Fibroblast of skin of left biceps (primary cell): Measurements from ENCODE around the gene CCNQ.

Experiments used
- DNase-seq, 2 experiments: peaks; one replicate each; pipeline ENCODE4 v3.0.0-alpha.2; 2013; ENCODE audit warnings: low read depth in 2 of 2

Gene CCNQ

DNA sequence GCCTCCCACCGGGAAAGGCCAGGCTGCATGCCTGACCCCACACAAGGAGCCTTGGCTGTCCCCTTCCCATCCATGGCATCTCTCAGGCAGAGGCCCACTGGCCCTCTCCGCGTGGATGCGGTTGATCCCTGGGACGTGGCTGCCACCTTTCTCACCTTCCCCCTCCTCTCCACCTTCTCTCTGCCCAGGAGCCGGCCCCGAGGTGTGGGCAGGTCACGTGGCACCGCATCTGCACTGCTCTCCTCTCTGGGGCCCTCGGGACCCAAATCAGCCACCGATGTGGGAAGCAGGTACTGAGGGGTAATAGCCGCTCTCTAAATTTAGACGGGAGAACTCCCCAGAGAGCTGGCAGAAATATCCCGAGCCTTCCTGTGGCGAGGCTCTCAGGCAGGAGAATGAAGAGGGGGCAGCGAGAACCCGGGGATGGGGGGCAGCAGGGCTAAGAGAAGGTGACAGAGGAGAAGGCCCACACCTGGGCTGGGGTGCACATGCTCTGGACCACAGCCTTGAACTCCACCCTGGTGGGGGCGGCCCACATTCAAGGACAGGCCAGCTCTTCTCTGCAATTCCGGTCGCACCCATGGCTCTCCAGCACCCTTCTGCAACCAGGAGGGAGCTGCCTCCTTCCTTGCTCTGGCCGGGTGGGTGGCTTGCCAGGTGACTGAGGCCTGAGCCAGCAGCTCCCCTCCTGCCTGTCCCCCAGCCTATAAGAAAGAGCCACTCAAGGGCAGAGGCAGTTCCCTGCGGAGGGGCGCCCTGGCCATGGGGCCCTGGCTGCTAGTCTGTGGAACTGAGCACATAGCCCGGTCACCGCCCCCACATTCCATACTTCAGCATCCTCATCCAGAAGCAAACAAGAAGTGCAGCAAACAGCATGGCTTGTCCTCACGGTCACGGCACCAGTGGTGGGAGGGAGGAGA, 38.4 kb upstream of the CCNQ start:
- no peak for DNase-seq

GRCh38 chrX:153636716-153637115, 37.8 kb upstream of the CCNQ start:
- no peak for DNase-seq

- DNase-seq: no peak
These were observed 37.1 kb upstream of the CCNQ start for GRCh38 chrX:153635788-153636668.

DNA sequence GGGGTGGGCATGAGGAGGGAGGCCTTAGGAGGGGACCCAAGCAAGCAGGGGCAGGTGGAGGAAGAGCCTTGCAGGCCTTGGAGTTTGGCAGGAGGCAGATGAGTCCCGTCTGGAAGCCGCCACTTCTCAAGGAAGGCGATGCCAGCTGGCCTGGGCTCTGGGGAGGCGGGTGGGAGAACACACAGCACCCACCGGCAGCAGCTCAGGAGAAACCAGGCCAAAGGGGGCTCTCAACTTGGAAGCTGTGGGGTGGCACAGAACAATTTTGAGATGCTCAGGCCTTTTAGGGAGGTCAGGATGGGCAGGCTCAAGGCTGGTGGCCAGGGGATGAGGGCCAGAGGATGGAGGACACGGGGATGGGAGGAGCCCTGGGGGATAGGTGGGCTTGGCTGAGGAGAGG, 36.4 kb upstream of the CCNQ start:
- DNase-seq: no peak

DNA sequence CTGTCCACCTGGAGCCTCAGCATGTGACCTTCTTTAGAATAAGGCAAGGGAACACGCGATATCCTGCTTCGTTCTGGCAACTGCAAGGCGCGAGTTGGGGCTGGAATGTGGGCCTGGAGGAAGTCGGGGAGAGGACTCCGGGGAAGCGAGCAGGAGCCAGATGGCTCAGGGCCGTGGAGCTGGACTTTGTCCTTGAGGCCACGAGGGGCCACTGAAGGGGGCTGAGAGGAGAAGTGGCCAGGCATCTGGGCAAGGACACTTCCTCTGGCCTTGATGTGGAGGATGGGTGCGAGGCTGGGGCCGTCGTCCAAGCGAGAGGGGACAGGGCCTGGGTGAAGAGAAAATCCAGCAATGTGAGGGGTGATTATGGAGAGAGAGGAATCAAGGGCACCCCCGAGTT, 35.9 kb upstream of the CCNQ start:
- DNase-seq: no peak

DNA sequence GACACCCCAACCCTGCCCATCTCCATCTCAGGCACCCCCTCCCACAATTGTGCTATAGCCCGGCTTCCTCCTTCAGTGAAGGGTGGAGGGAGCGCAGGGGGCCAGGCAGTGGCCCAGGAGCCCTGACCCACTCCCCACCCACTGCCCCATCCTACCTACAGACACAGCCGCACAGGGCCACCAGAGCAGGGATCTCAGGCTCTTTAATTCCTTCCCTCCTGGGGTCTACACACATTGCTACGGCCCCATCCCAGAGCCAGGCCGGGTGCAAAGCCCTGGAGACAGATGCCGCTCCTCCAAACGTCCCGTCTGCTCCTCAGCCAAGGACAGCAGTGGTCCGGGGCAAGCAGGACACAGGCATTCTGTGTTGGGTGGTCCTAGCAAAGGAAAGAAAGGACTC, 35.3 kb upstream of the CCNQ start:
- no peak for DNase-seq

GRCh38 chrX:153633607-153634180, 34.8 kb upstream of the CCNQ start:
- DNase-seq: no peak

- no peak for DNase-seq
These were observed 34.1 kb upstream of the CCNQ start for GRCh38 chrX:153633048-153633447.

DNA sequence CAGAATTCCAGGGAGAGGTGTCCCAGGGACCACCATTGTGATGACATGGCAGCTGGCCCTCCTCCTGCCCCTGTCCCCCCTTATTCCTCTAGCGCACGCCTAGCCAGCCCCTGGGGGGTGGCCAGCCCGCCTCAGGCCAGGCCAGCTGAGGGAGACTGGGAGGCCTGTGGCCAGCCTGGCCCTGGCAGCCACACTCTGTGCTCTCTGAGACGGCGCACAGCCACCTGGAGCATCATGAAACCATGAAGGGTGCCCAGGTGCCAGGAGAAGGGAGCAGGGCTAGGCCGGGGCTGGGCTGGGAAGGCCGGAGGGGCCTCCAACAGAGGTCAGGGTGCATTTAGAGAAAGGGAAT, 33.6 kb upstream of the CCNQ start:
- no peak for DNase-seq

DNA sequence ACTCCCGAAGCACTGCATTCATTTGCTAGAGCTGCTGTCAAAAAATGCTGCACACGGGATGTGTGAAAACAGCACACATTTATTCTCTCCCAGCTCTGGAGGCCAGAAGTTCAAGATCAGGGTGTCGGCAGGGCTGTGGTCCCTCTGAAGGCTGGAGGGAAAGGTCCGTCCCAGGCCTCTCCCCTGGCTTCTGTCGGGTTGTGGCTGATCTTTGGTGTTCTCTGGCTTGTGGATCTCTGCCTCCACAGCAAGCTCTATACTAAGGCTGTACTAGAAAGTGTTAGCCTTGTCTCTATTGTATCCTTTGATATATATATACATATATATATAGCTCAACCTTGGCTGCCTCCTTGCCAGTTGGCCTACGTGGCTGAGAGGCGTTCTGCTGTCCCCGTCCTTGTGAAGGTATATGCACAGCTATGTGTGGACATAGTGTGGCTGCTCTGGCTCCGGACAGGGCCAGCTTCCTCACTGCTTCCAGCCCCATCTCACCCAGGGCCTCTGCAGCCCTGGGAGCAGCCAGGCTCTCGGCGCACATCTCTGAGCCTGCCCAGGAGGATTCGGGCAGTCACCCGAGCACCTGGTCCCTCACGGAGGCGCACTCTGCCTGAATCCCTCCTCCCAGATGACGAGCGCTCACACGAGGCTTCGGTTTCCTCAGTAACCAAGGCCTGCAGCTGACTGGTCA, 33.1 kb upstream of the CCNQ start:
- DNase-seq: no peak

DNA sequence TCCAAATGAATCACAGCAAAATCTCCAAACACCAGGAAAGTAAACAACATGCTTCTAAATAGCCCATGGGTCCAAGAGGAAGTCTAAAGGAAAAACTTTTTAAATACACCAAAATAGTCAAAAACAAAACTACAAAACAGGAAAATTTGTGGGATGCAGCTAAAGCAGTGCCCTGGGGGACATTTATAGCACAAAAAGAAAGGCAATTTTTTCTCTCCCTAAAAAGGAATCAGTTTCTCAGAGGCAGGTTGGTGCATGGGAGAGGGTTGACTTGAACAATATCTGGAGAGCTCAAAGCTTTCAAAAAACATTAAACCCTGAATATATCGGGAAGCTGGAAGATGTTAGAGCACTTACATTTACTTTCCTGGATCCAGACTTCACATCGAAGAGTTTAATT, 32.4 kb upstream of the CCNQ start:
- DNase-seq: no peak

DNA sequence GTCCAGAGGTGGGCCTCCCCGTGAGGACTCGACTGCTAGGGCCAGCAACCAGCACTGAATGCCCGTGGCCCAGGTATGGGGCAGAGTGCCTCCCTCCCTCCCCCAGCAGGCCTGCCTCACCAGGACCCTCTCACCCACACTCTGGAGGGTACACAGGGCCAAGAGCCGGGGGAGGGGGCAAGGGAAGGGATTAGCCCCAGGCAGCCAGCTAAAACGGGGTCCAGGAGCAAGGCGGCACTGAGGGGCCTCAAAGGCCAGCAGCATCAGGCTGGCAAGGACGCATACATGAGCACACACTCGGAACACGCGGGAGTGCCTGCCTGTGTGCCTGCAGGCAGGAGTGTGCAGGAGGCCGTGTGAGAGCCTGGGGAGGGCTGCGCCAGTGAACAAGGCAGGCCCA, 29.7 kb upstream of the CCNQ start:
- no peak for DNase-seq

- no peak for DNase-seq
These were observed 29.2 kb upstream of the CCNQ start for GRCh38 chrX:153628129-153628528.

GRCh38 chrX:153627675-153628111, 28.8 kb upstream of the CCNQ start:
- no peak for DNase-seq

- no peak for DNase-seq
These were observed 28.1 kb upstream of the CCNQ start for GRCh38 chrX:153626863-153627674.

GRCh38 chrX:153626025-153626633, 27.2 kb upstream of the CCNQ start:
- DNase-seq: no peak

DNA sequence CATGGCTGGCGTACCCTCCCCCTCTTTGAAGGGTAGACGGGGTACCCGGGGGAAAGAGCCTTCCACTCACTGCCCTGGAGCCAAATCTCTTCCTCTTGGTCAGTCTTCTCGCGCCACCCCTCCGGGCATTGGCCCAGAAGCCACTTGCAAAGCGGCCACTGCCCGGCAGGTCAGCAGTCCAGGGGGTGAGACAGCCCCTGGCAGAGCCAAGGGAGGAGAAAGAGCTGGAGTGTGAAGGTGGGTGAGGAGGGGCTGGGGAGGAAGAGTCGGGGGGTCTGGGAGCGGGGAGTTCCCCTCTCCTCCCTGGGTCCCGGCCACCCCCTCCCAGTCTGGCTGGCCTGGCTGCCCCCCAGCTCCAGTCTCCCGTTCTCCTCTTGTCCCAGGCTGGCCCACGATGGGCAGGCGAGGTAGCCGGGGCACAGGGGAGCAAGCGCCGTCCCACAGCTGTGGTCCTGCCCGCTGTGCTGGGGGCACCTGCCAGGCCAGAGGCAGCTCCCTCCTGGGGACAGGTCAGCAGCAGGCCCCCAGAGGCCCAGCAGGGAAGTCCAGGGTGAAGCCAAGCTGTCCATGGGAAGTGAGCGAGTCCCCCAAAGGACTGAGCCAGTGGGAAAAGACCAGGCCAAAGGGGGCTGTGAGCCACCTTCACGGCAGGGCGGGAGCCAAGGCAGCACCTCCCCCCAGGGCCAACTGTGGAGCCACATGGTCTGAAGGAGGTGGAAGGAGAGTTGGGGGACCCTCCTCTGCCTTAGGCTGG, 26.5 kb upstream of the CCNQ start:
- no peak for DNase-seq

DNA sequence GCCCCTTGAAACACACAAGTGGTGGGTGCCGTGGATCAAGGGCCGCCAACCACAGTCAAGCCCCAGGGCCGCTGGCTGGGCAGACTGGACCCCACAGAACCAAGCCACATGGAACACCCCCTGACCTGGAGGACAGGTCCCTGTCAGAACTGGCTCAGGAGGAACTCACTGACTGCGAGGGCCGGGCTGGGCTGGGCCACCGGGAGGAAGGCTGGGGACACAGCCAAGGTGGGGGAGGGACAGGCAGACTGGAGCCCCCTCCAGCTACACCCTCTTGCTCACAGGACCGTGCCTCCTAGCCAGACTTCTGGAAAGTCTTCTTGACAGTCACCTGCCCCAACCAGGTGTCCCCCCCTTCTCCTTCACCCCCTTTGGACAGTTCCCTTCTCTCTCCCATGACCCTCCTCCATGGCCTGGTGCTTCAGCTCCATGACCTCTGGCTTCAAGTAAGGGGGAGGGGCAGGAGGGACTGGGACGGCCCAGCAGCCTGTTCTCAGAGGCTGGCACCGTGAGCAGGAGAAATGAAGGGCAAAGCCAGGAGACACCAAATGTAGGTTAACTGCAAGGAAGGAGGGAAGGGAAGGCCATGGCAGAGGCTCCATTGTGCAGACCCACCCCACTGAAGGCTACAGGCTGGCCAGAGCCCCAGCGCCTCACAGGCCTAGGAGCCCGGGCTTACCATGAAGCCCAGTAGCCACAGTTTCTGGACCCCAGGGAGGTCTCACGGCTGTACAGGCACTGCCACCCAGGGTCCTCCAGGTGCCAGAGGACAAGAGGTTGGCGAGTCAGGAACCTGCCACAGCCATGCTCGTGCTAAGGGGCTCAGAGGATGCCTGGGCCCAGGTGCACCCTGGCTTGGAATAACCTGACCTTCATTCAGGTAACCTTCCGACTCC, 25.5 kb upstream of the CCNQ start:
- no peak for DNase-seq
